ENCODE results near the gene GSK3B. TPM values are rescaled to one million over a fixed set of nuclear protein-coding genes. Genes with fewer than 3 reads are reported as not detected.

Gene GSK3B
- total RNA-seq, 1 experiment from 2014 or later, result 50.0 TPM

DNA sequence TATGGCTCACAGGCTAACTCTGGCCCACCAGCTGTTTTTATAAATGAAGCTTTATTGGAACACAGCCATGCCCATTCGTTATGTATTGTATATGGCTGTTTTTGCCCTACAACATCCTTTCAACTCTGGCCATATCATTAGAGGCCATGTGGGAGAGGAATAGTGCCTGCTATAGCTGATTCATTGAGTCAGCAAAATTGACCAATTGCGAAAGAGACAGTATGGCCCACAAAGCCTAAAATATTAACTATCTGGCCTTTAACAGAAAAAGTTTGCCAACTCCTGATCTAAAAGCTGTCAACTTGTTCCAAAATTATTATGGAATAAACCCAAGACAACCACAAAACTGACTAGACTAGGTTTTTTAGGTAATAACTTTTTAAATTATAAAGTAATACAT, 311.0 kb downstream of the GSK3B start:
- Histone ChIP-seq H3K79me2 (ENCODE audit: insufficient read depth, low read length) (no peaks in the 10 kb centered on the region), H3K4me2 (ENCODE audit: low read length) (no peak overlapping the region), H3K9ac (ENCODE audit: low read length) (no peak overlapping the region), H3K36me3 (ENCODE audit: control insufficient read depth in 1 of 2, insufficient read depth in 2 of 2, low read length in 2 of 2) (no peaks in the 10 kb centered on the region), H3K9me3 (ENCODE audit: control insufficient read depth in 1 of 2, insufficient read depth in 1 of 2, low read depth in 1 of 2, low read length in 2 of 2) (no peaks in the 10 kb centered on the region), H3K4me3 (replicated peaks in 1 of 2; ENCODE audit: low read depth in 1 of 2, low read length in 2 of 2) (no peak overlapping the region), H3K27me3 (ENCODE audit: insufficient read depth, low read length) (no peaks in the 10 kb centered on the region), H3K4me1 (ENCODE audit: control insufficient read depth in 1 of 2, insufficient read depth in 2 of 2, low read length in 2 of 2) (no peaks in the 10 kb centered on the region), H2AFZ (ENCODE audit: low read depth, low read length, poor library complexity, severe bottlenecking) (no peak overlapping the region), H3K9me2 (ENCODE audit: insufficient read depth) (no peaks in the 10 kb centered on the region), H4K20me1 (ENCODE audit: insufficient read depth) (no peaks in the 10 kb centered on the region), H3K27ac (ENCODE audit: low read depth, low read length) (no peak overlapping the region)
- DNase-seq (ENCODE audit: low read depth, low spot score) (no peak), ATAC-seq (no peak)
- POLR2A ChIA-PET, result no interaction called here
- no TSS peak for BruUV-seq (replicated peaks)
- intact Hi-C loops (cut with micrococcal nuclease), result no loop called here
- TF ChIP-seq, protein P1, sequence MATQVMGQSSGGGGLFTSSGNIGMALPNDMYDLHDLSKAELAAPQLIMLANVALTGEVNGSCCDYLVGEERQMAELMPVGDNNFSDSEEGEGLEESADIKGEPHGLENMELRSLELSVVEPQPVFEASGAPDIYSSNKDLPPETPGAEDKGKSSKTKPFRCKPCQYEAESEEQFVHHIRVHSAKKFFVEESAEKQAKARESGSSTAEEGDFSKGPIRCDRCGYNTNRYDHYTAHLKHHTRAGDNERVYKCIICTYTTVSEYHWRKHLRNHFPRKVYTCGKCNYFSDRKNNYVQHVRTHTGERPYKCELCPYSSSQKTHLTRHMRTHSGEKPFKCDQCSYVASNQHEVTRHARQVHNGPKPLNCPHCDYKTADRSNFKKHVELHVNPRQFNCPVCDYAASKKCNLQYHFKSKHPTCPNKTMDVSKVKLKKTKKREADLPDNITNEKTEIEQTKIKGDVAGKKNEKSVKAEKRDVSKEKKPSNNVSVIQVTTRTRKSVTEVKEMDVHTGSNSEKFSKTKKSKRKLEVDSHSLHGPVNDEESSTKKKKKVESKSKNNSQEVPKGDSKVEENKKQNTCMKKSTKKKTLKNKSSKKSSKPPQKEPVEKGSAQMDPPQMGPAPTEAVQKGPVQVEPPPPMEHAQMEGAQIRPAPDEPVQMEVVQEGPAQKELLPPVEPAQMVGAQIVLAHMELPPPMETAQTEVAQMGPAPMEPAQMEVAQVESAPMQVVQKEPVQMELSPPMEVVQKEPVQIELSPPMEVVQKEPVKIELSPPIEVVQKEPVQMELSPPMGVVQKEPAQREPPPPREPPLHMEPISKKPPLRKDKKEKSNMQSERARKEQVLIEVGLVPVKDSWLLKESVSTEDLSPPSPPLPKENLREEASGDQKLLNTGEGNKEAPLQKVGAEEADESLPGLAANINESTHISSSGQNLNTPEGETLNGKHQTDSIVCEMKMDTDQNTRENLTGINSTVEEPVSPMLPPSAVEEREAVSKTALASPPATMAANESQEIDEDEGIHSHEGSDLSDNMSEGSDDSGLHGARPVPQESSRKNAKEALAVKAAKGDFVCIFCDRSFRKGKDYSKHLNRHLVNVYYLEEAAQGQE (IDR thresholded peaks at IDR 0.05; ENCODE audit: low read depth), result no peak
- TF ChIP-seq RAD21 (IDR thresholded peaks at IDR 0.05; ENCODE audit: low read depth) (no peak), EGR1 (IDR thresholded peaks at IDR 0.05; ENCODE audit: low read depth) (no peak)
- RAD21 ChIA-PET (ENCODE audit: low non-redundant PET in 1 of 2, low total read pairs in 2 of 2, uncharacterized antibody in 2 of 2, unreplicated experiment in 2 of 2), result no interaction called here
- CTCF ChIA-PET, result no interaction called here

DNA sequence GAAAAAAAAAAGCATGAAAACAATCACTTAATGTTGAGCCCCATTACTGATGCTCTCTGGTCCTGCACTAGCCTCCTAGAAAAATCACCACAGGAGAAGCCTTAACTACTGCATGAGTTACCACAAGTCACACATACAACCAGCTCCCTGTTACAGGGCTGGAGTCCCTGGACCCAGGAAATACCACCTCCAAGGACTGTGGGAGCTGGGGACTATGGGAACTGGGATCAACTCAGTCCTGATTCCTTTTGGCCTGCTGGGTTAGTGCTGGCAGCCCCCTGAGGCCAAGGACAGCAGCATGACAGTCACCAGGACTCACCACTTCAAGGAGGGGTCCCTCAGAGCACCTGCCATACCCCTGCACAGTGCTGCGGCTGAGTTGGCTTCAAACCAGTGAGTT, 311.8 kb downstream of the GSK3B start:
- no peak for ATAC-seq
- ChIA-PET CTCF (no interaction called here), POLR2A (no interaction called here), RAD21 (ENCODE audit: low non-redundant PET in 1 of 2, low total read pairs in 2 of 2, uncharacterized antibody in 2 of 2, unreplicated experiment in 2 of 2) (no interaction called here)
- no peaks in the 10 kb centered on the region for H3K79me2 ChIP-seq (ENCODE audit: insufficient read depth, low read length)
- intact Hi-C loops (cut with micrococcal nuclease), result no loop called here
- no peaks in the 10 kb centered on the region for H3K27me3 ChIP-seq (ENCODE audit: insufficient read depth, low read length)
- no peaks in the 10 kb centered on the region for H3K4me1 ChIP-seq (ENCODE audit: control insufficient read depth in 1 of 2, insufficient read depth in 2 of 2, low read length in 2 of 2)
- DNase-seq (ENCODE audit: low read depth, low spot score), result no peak
- no peak overlapping the region for H3K9ac ChIP-seq (ENCODE audit: low read length)
- H3K9me3 ChIP-seq (ENCODE audit: control insufficient read depth in 1 of 2, insufficient read depth in 1 of 2, low read depth in 1 of 2, low read length in 2 of 2), result no peaks in the 10 kb centered on the region
- no peak overlapping the region for H3K4me3 ChIP-seq (replicated peaks in 1 of 2; ENCODE audit: low read depth in 1 of 2, low read length in 2 of 2)
- H2AFZ ChIP-seq (ENCODE audit: low read depth, low read length, poor library complexity, severe bottlenecking), result no peak overlapping the region
- no peak overlapping the region for H3K4me2 ChIP-seq (ENCODE audit: low read length)
- no peaks in the 10 kb centered on the region for H3K36me3 ChIP-seq (ENCODE audit: control insufficient read depth in 1 of 2, insufficient read depth in 2 of 2, low read length in 2 of 2)
- BruUV-seq (replicated peaks), result no TSS peak
- no peaks in the 10 kb centered on the region for H4K20me1 ChIP-seq (ENCODE audit: insufficient read depth)
- no peak overlapping the region for H3K27ac ChIP-seq (ENCODE audit: low read depth, low read length)
- no peaks in the 10 kb centered on the region for H3K9me2 ChIP-seq (ENCODE audit: insufficient read depth)
- TF ChIP-seq ZFX (IDR thresholded peaks at IDR 0.05) (no peak), EGR1 (IDR thresholded peaks at IDR 0.05; ENCODE audit: low read depth) (no peak), RAD21 (IDR thresholded peaks at IDR 0.05; ENCODE audit: low read depth) (no peak), SP1 (IDR thresholded peaks at IDR 0.05; ENCODE audit: low read depth) (no peak), FOSL1 (IDR thresholded peaks at IDR 0.05; ENCODE audit: low read depth) (no peak), CBX3 (IDR thresholded peaks at IDR 0.05; ENCODE audit: low read depth) (no peak), POLR2AphosphoS5 (IDR thresholded peaks at IDR 0.05; ENCODE audit: low read depth, low read length) (no peak), SRF (IDR thresholded peaks at IDR 0.05; ENCODE audit: low read depth) (no peak), CEBPB (IDR thresholded peaks at IDR 0.05; ENCODE audit: low read depth) (no peak), ZNF274 (IDR thresholded peaks at IDR 0.05; ENCODE audit: low read depth, low read length) (no peak), JUND (IDR thresholded peaks at IDR 0.05) (no peak), TCF7L2 (IDR thresholded peaks at IDR 0.05; ENCODE audit: borderline replicate concordance, extremely low read depth, insufficient read depth, insufficient read length) (no peak)
- TF ChIP-seq, protein P1 (IDR thresholded peaks at IDR 0.05; ENCODE audit: low read depth), result no peak
- TF ChIP-seq, protein P2, sequence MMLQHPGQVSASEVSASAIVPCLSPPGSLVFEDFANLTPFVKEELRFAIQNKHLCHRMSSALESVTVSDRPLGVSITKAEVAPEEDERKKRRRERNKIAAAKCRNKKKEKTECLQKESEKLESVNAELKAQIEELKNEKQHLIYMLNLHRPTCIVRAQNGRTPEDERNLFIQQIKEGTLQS (IDR thresholded peaks at IDR 0.05), result no peak

All from HCT116 (cell line).